AG09319 (cell line): ENCODE data around the gene RNF213.

Experiments used
- DNase-seq: peaks from one replicate; pipeline ENCODE4 v3.0.0-alpha.2; 2010; ENCODE audit warnings: low read depth; ENCODE audit errors: extremely low read depth
- CTCF ChIP-seq: IDR thresholded peaks from 2 replicates; pipeline ENCODE4 v1.5.1; 2011; ENCODE audit warnings: low read depth, mild to moderate bottlenecking, inconsistent platforms, low read length, moderate library complexity

Gene RNF213

GRCh38 chr17:80413771-80414507, 153.3 kb downstream of the RNF213 start:
- TF ChIP-seq CTCF: no peak
- no peak for DNase-seq

GRCh38 chr17:80414508-80414802, 153.8 kb downstream of the RNF213 start:
- no peak for DNase-seq
- TF ChIP-seq CTCF: no peak; the same call in 1 of the 2 replicates

- no peak for TF ChIP-seq CTCF
- DNase-seq: peak; percentile 86
Observed at GRCh38 chr17:80414803-80415625, 154.4 kb downstream of the RNF213 start, which contains the start of gene ENDOV. Gene ENDOV, plus strand, starts transcription at chr17:80415167. Its CDS starts 28 bp downstream, at chr17:80415195.

GRCh38 chr17:80415626-80416137, 155.0 kb downstream of the RNF213 start:
- TF ChIP-seq CTCF: no peak
- DNase-seq: no peak

GRCh38 chr17:80416260-80416939, 155.7 kb downstream of the RNF213 start:
- no peak for TF ChIP-seq CTCF
- no peak for DNase-seq

- TF ChIP-seq CTCF: no peak
- DNase-seq: no peak
Observed at GRCh38 chr17:80416940-80417293, 156.3 kb downstream of the RNF213 start.
